HepG2 (cell line): Measurements from ENCODE around the gene XXYLT1. TPM values are rescaled to one million over a fixed set of nuclear protein-coding genes. Genes with fewer than 3 reads are reported as not detected.

Experiments
- ARID5B ChIP-seq: IDR thresholded peaks from 2 replicates; pipeline ENCODE4 v1.4.0; 2020; ENCODE audit warnings: mild to moderate bottlenecking, missing genetic modification reagents
- IKZF4 ChIP-seq: sonication (generic); formaldehyde crosslinking; IDR thresholded peaks from 2 replicates; pipeline ENCODE4 v1.5.1; 2020; ENCODE audit warnings: borderline replicate concordance, mild to moderate bottlenecking, low read depth, missing genetic modification reagents; ENCODE audit errors: not compliant biosample characterization
- PAF1 ChIP-seq: IDR thresholded peaks from 2 replicates; pipeline ENCODE4 v1.6.1; 2016; ENCODE audit warnings: missing genetic modification reagents, missing compliant biosample characterization
- REXO4 ChIP-seq: sonication (generic); formaldehyde crosslinking; IDR thresholded peaks from 2 replicates; pipeline ENCODE4 v1.8.0; 2022; ENCODE audit warnings: missing genetic modification reagents, mild to moderate bottlenecking, borderline replicate concordance
- THRA ChIP-seq: sonication (generic); formaldehyde crosslinking; IDR thresholded peaks from 2 replicates; pipeline ENCODE4 v1.4.0; 2020; ENCODE audit warnings: missing genetic modification reagents, borderline replicate concordance
- ZBTB44 ChIP-seq: sonication (generic); formaldehyde crosslinking; IDR thresholded peaks from 2 replicates; pipeline ENCODE4 v1.4.0; 2020; ENCODE audit warnings: missing genetic modification reagents
- ZFP36L1 ChIP-seq: sonication (generic); formaldehyde crosslinking; IDR thresholded peaks from 2 replicates; pipeline ENCODE4 v1.8.0; 2022; ENCODE audit warnings: mild to moderate bottlenecking, missing genetic modification reagents, moderate library complexity
- ZNF138 ChIP-seq: sonication (generic); formaldehyde crosslinking; IDR thresholded peaks from 2 replicates; pipeline ENCODE4 v1.5.0; 2020; ENCODE audit warnings: mild to moderate bottlenecking, low read depth, missing genetic modification reagents
- ZNF441 ChIP-seq: sonication (generic); formaldehyde crosslinking; IDR thresholded peaks from 2 replicates; pipeline ENCODE4 v1.7.0; 2021; ENCODE audit warnings: missing genetic modification reagents, borderline replicate concordance
- polyA plus RNA-seq, 8 experiments: library from polyadenylated mRNA; depleted of rRNA in 3 of 8; stranded (reverse) in 7 of 8; unstranded in 1 of 8; fragments of >200 nt; fragmentation: Illumina TruSeq in 4 of 8; extraction: Trizol in 4 of 8; gene quantifications; 2 replicates each; pipeline versions ENCODE4 v1.2.1 to v1.2.3, GENCODE V29; 2011 to 2016; ENCODE audit warnings: low read depth in 4 of 8, missing spikeins in 1 of 8, mixed read lengths in 1 of 8; ENCODE audit not compliant: insufficient read depth in 1 of 8
- total RNA-seq, 5 experiments: library from RNA; depleted of rRNA; stranded (reverse); fragments of >200 nt; fragmentation: Illumina TruSeq; extraction: Trizol; gene quantifications; 2 replicates each; pipeline ENCODE4 v1.2.3, GENCODE V29; 2016; ENCODE audit warnings: low read depth in 1 of 5
- TF ChIP-seq, protein P1 (sequence below): sonication (generic); formaldehyde crosslinking; IDR thresholded peaks from 2 replicates; pipeline ENCODE4 v1.4.0; 2020; ENCODE audit warnings: missing genetic modification reagents
- TF ChIP-seq, protein P2 (sequence below): IDR thresholded peaks from 2 replicates; pipeline ENCODE4 v1.6.1; 2018; ENCODE audit warnings: missing genetic modification reagents
- TF ChIP-seq, protein P3 (sequence below), 2 experiments: sonication (generic) in 1 of 2; formaldehyde crosslinking in 1 of 2; IDR thresholded peaks; 2 replicates each; pipeline versions ENCODE4 v1.4.0 to v1.6.1; 2018 to 2020; ENCODE audit warnings: missing genetic modification reagents in 2 of 2, borderline replicate concordance in 1 of 2, low read depth in 1 of 2, mild to moderate bottlenecking in 1 of 2, missing biosample characterization in 1 of 2

The XXYLT1 gene
- total and polyA plus RNA-seq, 2 of the 13 experiments (the other 11 are each of a cell fraction or from before 2014, with no cell fraction given): 17.7 to 19.0 TPM

- TF ChIP-seq, protein P1, sequence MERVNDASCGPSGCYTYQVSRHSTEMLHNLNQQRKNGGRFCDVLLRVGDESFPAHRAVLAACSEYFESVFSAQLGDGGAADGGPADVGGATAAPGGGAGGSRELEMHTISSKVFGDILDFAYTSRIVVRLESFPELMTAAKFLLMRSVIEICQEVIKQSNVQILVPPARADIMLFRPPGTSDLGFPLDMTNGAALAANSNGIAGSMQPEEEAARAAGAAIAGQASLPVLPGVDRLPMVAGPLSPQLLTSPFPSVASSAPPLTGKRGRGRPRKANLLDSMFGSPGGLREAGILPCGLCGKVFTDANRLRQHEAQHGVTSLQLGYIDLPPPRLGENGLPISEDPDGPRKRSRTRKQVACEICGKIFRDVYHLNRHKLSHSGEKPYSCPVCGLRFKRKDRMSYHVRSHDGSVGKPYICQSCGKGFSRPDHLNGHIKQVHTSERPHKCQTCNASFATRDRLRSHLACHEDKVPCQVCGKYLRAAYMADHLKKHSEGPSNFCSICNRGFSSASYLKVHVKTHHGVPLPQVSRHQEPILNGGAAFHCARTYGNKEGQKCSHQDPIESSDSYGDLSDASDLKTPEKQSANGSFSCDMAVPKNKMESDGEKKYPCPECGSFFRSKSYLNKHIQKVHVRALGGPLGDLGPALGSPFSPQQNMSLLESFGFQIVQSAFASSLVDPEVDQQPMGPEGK: peak; percentile 39
- TF ChIP-seq, protein P2, sequence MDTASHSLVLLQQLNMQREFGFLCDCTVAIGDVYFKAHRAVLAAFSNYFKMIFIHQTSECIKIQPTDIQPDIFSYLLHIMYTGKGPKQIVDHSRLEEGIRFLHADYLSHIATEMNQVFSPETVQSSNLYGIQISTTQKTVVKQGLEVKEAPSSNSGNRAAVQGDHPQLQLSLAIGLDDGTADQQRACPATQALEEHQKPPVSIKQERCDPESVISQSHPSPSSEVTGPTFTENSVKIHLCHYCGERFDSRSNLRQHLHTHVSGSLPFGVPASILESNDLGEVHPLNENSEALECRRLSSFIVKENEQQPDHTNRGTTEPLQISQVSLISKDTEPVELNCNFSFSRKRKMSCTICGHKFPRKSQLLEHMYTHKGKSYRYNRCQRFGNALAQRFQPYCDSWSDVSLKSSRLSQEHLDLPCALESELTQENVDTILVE (CRISPR knock-in tag): no peak
- TF ChIP-seq PAF1 (CRISPR knock-in tag) (no peak), IKZF4 (no peak), ZBTB44 (no peak), ZNF441 (CRISPR knock-in tag) (no peak), ARID5B (CRISPR knock-in tag) (peak; percentile 44; the same call in 1 of the 2 replicates), ZNF138 (CRISPR knock-in tag) (no peak), REXO4 (CRISPR knock-in tag) (no peak), ZFP36L1 (CRISPR knock-in tag) (no peak), THRA (CRISPR knock-in tag) (peak; percentile 15; the same call in 1 of the 2 replicates)
- TF ChIP-seq, protein P3, sequence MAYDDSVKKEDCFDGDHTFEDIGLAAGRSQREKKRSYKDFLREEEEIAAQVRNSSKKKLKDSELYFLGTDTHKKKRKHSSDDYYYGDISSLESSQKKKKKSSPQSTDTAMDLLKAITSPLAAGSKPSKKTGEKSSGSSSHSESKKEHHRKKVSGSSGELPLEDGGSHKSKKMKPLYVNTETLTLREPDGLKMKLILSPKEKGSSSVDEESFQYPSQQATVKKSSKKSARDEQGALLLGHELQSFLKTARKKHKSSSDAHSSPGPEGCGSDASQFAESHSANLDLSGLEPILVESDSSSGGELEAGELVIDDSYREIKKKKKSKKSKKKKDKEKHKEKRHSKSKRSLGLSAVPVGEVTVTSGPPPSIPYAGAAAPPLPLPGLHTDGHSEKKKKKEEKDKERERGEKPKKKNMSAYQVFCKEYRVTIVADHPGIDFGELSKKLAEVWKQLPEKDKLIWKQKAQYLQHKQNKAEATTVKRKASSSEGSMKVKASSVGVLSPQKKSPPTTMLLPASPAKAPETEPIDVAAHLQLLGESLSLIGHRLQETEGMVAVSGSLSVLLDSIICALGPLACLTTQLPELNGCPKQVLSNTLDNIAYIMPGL (CRISPR knock-in tag; IDR thresholded peaks at IDR 0.05; ENCODE audit: borderline replicate concordance in 1 of 2, low read depth in 1 of 2): no peak
These were observed 151.3 kb downstream of the XXYLT1 start (continued) for GRCh38 chr3:195119461-195120266.
